Measurements from ENCODE around the gene GNB2. TPM values are rescaled to one million over a fixed set of nuclear protein-coding genes. Genes with fewer than 3 reads are reported as not detected.

Gene GNB2
- total and polyA plus RNA-seq, 2 of the 13 experiments (the other 11 are each of a cell fraction or from before 2014, with no cell fraction given), result 48.3 to 67.1 TPM

DNA sequence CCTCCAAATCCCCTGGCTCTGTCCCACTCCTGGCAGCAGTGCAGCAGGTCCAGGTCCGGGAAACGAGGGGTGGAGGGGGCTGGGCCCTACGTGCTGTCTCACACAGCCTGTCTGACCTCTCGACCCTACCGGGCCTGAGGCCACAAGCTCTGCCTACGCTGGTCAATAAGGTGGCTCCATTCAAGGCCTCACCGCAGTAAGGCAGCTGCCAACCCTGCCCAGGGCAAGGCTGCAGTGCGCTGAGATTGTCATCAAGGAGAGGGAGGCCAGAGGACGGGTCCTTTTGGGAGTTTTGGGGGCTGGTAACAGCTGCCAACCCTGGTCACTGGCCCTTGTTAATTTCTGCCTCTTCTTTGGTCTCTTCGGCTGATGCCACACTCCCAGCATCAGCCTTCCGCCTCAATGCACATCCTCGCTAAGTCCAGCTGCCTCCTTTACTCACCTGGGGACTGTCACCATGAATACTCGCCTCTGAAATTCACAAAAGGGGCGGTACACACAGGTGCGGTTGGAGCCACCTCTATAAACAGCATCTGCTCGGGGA is 50.3 kb downstream of the GNB2 start (continued):
- TF ChIP-seq ZNF382 (CRISPR knock-in tag; IDR thresholded peaks at IDR 0.05; ENCODE audit: borderline replicate concordance) (no peak), KDM2A (CRISPR knock-in tag; IDR thresholded peaks at IDR 0.05; ENCODE audit: borderline replicate concordance, low read depth) (peak; percentile 57; the same call in 1 of the 2 replicates), ZNF780A (CRISPR knock-in tag; IDR thresholded peaks at IDR 0.05) (no peak), SALL1 (CRISPR knock-in tag; IDR thresholded peaks at IDR 0.05) (peak; percentile 77), TFE3 (CRISPR knock-in tag; IDR thresholded peaks at IDR 0.05) (peak; percentile 49), CREBL2 (CRISPR knock-in tag; IDR thresholded peaks at IDR 0.05; ENCODE audit: borderline replicate concordance) (no peak), TP53 (CRISPR knock-in tag; conservative IDR thresholded peaks at IDR 0.05) (no peak), THAP8 (CRISPR knock-in tag; IDR thresholded peaks at IDR 0.05; ENCODE audit: borderline replicate concordance) (no peak), ERF (CRISPR knock-in tag; IDR thresholded peaks at IDR 0.05) (peak; percentile 91), ARHGAP35 (CRISPR knock-in tag; IDR thresholded peaks at IDR 0.05; ENCODE audit: borderline replicate concordance) (no peak), ZNF615 (CRISPR knock-in tag; IDR thresholded peaks at IDR 0.05; ENCODE audit: borderline replicate concordance) (no peak), MTF1 (CRISPR knock-in tag; IDR thresholded peaks at IDR 0.05) (no peak), STAT5B (CRISPR knock-in tag; IDR thresholded peaks at IDR 0.05) (no peak), ZNF782 (CRISPR knock-in tag; IDR thresholded peaks at IDR 0.05; ENCODE audit: borderline replicate concordance) (no peak), CEBPG (CRISPR knock-in tag; IDR thresholded peaks at IDR 0.05) (no peak), ATF6 (CRISPR knock-in tag; conservative IDR thresholded peaks at IDR 0.05) (no peak), TRAFD1 (CRISPR knock-in tag; IDR thresholded peaks at IDR 0.05; ENCODE audit: borderline replicate concordance) (no peak), FOXK2 (IDR thresholded peaks at IDR 0.05) (no peak), FOXA3 (CRISPR knock-in tag; IDR thresholded peaks at IDR 0.05) (peak; percentile 70; the same call in 1 of the 2 replicates), RFXANK (CRISPR knock-in tag; IDR thresholded peaks at IDR 0.05) (no peak), TRIM22 (IDR thresholded peaks at IDR 0.05) (no peak)
